KG1 (cell line): Measurements from ENCODE around the gene OR6C75.
"Not testable (repeated sequence)": the region's sequence is repeated elsewhere in the genome, so short reads cannot be mapped to it uniquely, and the experiment has no call there.

ENCODE experiments used
- DNase-seq: peaks from one replicate; lab custom pipeline; 2025; lab: John Stamatoyannopoulos, UW

Gene OR6C75

DNA sequence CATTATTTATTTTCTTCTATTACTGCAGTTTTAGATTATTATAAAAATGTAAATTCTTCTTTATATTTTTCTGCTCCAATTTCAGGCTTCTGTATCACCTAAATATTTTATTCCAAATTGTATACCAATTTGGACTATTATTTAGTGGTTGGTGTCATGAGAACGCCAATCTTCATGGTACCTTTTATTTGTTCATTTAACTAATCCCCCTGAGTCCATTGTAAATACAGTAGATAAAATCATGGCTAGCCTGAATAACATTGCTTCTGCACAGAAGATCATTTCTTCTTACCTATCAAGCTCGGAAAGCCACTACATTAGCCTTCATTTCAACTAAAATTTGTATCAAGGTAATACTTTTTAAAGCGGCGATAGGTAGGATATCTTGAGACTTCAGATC lies at the start of gene OR6C75:
TSS of gene OR6C75 (plus strand) at position 301 of the 400 bp plus-strand sequence. CDS start 2,136 bp downstream, outside the sequence.
- no peak for DNase-seq

DNA sequence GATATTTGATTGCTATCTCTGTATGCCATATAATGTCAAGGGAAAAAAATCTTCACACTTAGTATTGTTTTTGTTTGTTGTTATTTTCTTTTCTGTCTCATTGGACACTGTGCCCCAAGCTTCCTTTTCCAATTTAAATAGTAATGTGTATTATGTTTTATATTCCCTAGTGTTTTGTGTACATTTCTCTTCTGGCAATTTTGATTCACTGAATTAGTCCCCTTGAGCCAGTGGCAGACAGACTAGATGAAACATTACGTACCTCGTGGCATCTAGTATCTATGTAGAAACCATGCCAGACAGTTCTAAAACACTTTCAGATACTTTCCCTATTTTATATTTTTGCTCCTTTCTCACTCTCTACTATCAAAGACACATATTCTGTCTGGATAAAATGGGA lies 48.7 kb upstream of the OR6C75 start, which contains the start of gene OR6C1:
TSS of gene OR6C1 (plus strand) at position 301 of the 400 bp plus-strand sequence. CDS start 6,257 bp downstream, outside the sequence.
- DNase-seq, result no peak

- DNase-seq, result no peak
Measured at GRCh38 chr12:55320201-55320600, 42.6 kb upstream of the OR6C75 start.

- not testable (repeated sequence) for DNase-seq
Measured at GRCh38 chr12:55325801-55326200, 37.0 kb upstream of the OR6C75 start.

- no peak for DNase-seq
Measured at GRCh38 chr12:55330446-55330845, 32.3 kb upstream of the OR6C75 start, which contains the start of gene OR6C3. Gene OR6C3 (plus strand): TSS chr12:55330746. CDS start chr12:55331701, 955 bp downstream.

DNA sequence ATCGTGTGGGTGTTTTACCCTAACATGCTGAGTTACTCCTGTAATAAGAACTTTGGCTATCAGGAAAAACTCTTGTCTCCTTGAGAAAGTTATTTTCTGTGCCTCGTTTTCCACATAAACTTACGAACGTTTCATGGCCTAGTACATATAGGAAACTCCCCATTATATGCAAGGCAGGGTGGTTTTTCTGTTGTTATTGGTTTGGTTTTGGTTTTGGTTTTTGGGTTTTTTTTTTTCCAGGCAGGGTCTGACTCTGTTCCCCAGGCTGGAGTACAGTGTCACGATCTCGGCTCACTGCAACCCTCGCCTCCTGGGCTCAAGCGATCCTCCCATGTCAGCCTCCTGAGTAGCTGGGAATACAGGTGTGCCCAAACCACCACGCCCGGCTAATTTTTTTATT lies 26.8 kb upstream of the OR6C75 start:
- DNase-seq, result no peak

DNA sequence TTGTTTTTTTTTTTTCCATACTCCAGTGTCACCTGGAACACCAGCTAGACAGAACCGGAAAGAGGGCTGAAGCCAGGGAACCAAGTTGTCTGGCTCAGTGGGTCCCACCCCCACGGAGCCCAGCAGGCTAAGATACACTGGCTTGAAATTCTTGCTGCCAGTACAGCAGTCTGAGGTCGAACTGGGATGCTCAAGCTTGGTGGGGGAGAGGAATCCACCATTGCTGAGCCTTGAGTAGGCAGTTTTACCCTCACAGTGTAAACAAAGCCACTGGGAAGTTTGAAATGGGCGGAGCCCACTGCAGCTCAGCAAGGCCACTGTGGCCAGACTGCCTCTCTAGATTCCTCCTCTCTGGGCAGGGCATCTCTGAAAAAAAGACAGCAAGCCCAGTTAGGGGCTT lies 7.4 kb upstream of the OR6C75 start:
- not testable (repeated sequence) for DNase-seq

GRCh38 chr12:55365086-55365485 lies 2.3 kb downstream of the OR6C75 start:
- DNase-seq, result no peak

DNA sequence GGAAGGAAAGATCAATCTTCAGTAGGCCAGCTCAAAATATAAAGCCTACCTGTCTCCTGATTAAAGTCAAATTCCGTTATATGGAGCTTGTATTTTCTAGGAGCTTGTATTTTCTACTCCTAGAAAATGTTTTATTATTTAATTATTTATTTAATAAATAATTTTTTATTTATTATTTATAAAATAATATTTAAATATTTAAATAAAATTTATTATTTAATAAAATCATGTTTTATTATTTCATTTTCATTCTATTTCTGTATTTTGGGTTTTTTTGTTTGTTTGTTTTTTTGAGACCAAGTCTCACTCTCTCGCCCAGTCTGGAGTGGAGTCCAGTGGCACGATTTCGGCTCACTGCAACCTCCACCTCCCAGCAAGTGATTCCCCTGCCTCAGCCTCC lies 9.7 kb downstream of the OR6C75 start:
- no peak for DNase-seq

DNA sequence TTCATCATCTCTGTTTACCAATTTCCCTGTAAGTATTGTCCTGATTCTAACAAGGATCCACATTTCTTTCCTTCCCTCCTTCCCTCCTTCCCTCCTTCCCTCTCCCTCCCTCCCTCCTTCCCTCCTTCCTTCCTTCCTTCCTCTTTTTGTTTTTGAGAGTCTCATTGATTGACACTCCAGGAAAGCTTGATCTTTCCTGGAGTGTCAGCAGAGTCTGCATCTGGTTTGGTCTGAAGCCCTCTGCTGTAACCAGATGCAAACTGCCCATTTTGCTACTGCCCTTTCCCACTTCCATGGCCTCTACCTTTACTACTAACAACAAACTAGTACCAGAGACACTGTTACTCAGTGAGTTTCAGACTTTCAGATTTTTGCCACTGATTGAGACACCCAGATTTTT lies 23.1 kb downstream of the OR6C75 start:
- DNase-seq, result no peak

GRCh38 chr12:55392032-55392795 lies 29.4 kb downstream of the OR6C75 start:
- no peak for DNase-seq

- DNase-seq, result no peak
Measured at GRCh38 chr12:55396326-55396725, 33.6 kb downstream of the OR6C75 start.

GRCh38 chr12:55400229-55400628 lies 37.5 kb downstream of the OR6C75 start, which contains the start of gene OR6C65:
Gene OR6C65 (plus strand): TSS chr12:55400529. CDS start chr12:55400529, 0 bp downstream.
- no peak for DNase-seq

- DNase-seq, result no peak
Measured at GRCh38 chr12:55407866-55408265, 45.1 kb downstream of the OR6C75 start.

- not testable (repeated sequence) for DNase-seq
Measured at GRCh38 chr12:55409133-55409532, 46.4 kb downstream of the OR6C75 start.

DNA sequence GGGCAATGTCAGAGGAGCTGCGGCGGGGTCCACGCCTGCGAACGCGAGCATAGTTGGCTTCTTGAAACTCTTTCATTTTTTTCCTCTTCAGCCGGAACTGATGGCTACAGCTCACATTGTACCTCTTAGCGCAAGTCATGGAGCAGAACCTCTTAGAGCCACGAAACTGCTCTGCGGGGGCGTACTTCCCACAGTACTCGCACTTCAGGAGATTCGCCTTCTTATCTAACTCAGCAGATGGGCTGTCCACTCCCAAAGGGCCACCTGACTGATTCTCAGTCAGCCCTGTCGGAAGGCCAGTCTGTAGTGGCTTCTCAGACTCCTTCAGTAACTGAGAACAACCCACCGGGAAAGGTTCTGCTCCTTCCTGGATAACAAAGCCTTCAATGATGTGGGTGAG lies 49.4 kb downstream of the OR6C75 start:
- not testable (repeated sequence) for DNase-seq

GRCh38 chr12:55413498-55414388 lies 51.0 kb downstream of the OR6C75 start:
- not testable (repeated sequence) for DNase-seq

GRCh38 chr12:55414396-55414823 lies 51.6 kb downstream of the OR6C75 start:
- not testable (repeated sequence) for DNase-seq

GRCh38 chr12:55414889-55415288 lies 52.1 kb downstream of the OR6C75 start:
- DNase-seq, result not testable (repeated sequence)

DNA sequence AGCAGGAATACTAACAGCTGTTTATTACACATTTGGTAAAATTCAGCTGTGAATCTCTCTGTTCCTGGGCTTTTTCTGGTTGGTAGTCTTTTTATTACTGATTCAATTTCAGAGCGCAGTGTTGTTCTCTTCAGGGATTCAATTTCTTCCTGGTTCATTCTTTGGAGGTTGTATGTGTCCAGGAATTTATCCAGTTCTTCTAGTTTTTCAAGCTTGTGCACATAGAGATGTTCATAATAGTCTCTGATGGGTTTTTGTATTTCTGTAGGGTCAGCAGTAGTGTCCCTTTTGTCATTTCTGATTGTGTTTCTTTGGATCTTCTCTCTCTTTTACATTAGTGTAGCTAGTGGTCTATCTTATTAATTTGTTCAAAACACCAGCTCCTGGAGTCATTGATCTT lies 54.2 kb downstream of the OR6C75 start:
- no peak for DNase-seq
